ENCODE measurements around the gene SLCO4A1. TPM values are rescaled to one million over a fixed set of nuclear protein-coding genes. Genes with fewer than 3 reads are reported as not detected.
"Not testable (repeated sequence)": the region's sequence is repeated elsewhere in the genome, so short reads cannot be mapped to it uniquely, and the experiment has no call there.

Gene SLCO4A1
- total and polyA plus RNA-seq, 2 donors (not counting 3 experiments of a cell fraction or from before 2014, with no cell fraction given) = 1.4 to 4.1 TPM

- intact Hi-C loops (cut with micrococcal nuclease) = no loop called here
- CTCF ChIA-PET = no interaction called here
- POLR2A ChIA-PET = no interaction called here
Measured at GRCh38 chr20:62625921-62626547, 16.3 kb upstream of the SLCO4A1 start.

DNA sequence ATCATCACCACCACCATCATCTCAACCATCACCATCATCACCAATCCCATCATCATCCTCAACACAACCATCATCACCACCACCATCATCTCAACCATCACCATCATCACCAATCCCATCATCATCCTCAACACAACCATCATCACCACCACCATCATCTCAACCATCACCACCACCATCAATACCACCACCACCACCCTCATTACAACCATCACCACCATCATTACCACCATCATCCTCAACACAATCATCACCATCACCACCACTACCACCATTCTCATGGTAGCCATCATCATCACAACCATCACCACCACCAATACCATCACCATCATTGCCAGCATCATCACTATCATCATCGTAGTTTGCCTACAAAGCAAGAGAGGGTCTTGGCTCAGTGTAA lies 14.9 kb upstream of the SLCO4A1 start:
- H4K20me1 ChIP-seq (replicated peaks; ENCODE audit: control insufficient read depth, extremely low read depth, insufficient read depth, low read length); intact Hi-C loops (cut with micrococcal nuclease); H3K27me3 ChIP-seq (ENCODE audit: control insufficient read depth in 2 of 2, insufficient read depth in 2 of 2, low read length in 2 of 2); H3K4me3 ChIP-seq (replicated peaks in 1 of 3; ENCODE audit: insufficient read depth in 1 of 3, low read depth in 1 of 3, low read length in 3 of 3); H3K36me3 ChIP-seq (ENCODE audit: control insufficient read depth in 2 of 2, extremely low read depth in 1 of 2, insufficient read depth in 2 of 2, low read length in 2 of 2); BruUV-seq (replicated peaks); DNase-seq (ENCODE audit: low read depth, low spot score); CTCF ChIA-PET; dilution Hi-C loops (cut with MboI; ENCODE audit: extremely low pct_ligation_motif_present, low sequenced_read_pairs); H2AFZ ChIP-seq (ENCODE audit: low read depth, low read length); POLR2A ChIA-PET; H3K27ac ChIP-seq (ENCODE audit: insufficient read depth, low read depth, low read length); H3K4me2 ChIP-seq (ENCODE audit: insufficient read depth, low read length); H3K9me3 ChIP-seq (replicated peaks; ENCODE audit: control insufficient read depth, insufficient read depth, low read length); H3K9ac ChIP-seq (replicated peaks; ENCODE audit: extremely low read depth, insufficient read depth, low read length); FAIRE-seq; H3K9me1 ChIP-seq (replicated peaks; ENCODE audit: control insufficient read depth, extremely low read depth, insufficient read depth, low read length); H3K79me2 ChIP-seq (ENCODE audit: control insufficient read depth, insufficient read depth, low read length): not testable (repeated sequence)
- peaks cover 20% of the 10 kb centered on the region for H3K4me1 ChIP-seq (ENCODE audit: control insufficient read depth, extremely low read depth, insufficient read depth, low read length)

More at GRCh38 chr20:62625921-62626547, 16.3 kb upstream of the SLCO4A1 start:
- Histone ChIP-seq H3K9ac (replicated peaks; ENCODE audit: extremely low read depth, insufficient read depth, low read length) (no peak overlapping the region), H3K9me1 (replicated peaks; ENCODE audit: control insufficient read depth, extremely low read depth, insufficient read depth, low read length) (no peaks in the 10 kb centered on the region), H4K20me1 (replicated peaks; ENCODE audit: control insufficient read depth, extremely low read depth, insufficient read depth, low read length) (no peaks in the 10 kb centered on the region), H2AFZ (ENCODE audit: low read depth, low read length) (no peak overlapping the region), H3K4me2 (ENCODE audit: insufficient read depth, low read length) (no peak overlapping the region), H3K27me3 (ENCODE audit: control insufficient read depth in 2 of 2, insufficient read depth in 2 of 2, low read length in 2 of 2) (no peaks in the 10 kb centered on the region), H3K27ac (ENCODE audit: insufficient read depth, low read depth, low read length) (no peak overlapping the region), H3K79me2 (ENCODE audit: control insufficient read depth, insufficient read depth, low read length) (no peaks in the 10 kb centered on the region), H3K4me1 (ENCODE audit: control insufficient read depth, extremely low read depth, insufficient read depth, low read length) (peaks cover 20% of the 10 kb centered on the region), H3K36me3 (ENCODE audit: control insufficient read depth in 2 of 2, extremely low read depth in 1 of 2, insufficient read depth in 2 of 2, low read length in 2 of 2) (no peaks in the 10 kb centered on the region), H3K4me3 (replicated peaks in 1 of 3; ENCODE audit: insufficient read depth in 1 of 3, low read depth in 1 of 3, low read length in 3 of 3) (no peak overlapping the region), H3K9me3 (replicated peaks; ENCODE audit: control insufficient read depth, insufficient read depth, low read length) (no peaks in the 10 kb centered on the region)
- no peak for DNase-seq (ENCODE audit: low read depth, low spot score)
- BruUV-seq (replicated peaks) = no TSS peak
- FAIRE-seq = no peak
- no peak for TF ChIP-seq POLR2A (IDR thresholded peaks at IDR 0.05; ENCODE audit: low read depth, low read length)
- TF ChIP-seq JUN (IDR thresholded peaks at IDR 0.05; ENCODE audit: borderline replicate concordance, insufficient read depth, insufficient read length, low read depth) = no peak
- TF ChIP-seq EZH2 (IDR thresholded peaks at IDR 0.05; ENCODE audit: borderline replicate concordance, low read depth, low read length, severe bottlenecking) = no peak
- TF ChIP-seq FOS (IDR thresholded peaks at IDR 0.05; ENCODE audit: borderline replicate concordance, insufficient read depth, low read length) = no peak
- dilution Hi-C loops (cut with MboI; ENCODE audit: extremely low pct_ligation_motif_present, low sequenced_read_pairs) = no loop called here
